ENCODE results near the gene LDLRAD3.

Gene LDLRAD3

DNA sequence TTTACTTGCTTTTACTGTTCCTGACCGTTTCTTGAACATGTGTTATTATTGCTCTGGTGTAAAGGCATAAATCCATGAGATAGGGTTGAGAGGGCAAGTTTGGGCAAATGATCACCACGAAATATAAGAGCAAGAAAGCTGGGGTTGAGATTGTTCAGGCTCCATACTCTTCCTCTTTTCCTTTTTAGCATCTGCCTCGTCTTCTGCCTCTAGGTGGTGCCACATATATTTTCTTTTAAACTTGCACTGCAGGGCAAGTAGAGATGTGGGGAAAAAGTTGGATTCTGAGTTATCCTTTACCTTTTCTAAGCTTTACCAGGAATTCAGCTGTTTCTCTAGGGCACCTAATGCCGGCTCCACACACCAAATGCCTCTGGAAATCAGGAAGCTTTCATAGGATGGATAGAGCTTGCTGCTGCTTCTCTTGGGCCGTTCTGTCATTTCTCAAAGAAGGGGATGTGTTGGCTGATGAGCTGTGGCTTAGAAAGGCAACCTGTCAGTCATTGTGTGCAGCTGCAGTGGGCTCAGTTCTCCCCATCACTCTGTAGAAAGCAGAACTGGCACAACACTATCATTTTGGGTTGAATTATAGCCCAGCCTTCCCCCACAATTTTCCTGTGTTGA lies 98.2 kb downstream of the LDLRAD3 start:
- no peak for TF ChIP-seq CREB1 (IDR thresholded peaks at IDR 0.05; ENCODE audit: low read depth)
- peak; percentile 54 for TF ChIP-seq RAD21 (IDR thresholded peaks at IDR 0.05; ENCODE audit: low read depth)

DNA sequence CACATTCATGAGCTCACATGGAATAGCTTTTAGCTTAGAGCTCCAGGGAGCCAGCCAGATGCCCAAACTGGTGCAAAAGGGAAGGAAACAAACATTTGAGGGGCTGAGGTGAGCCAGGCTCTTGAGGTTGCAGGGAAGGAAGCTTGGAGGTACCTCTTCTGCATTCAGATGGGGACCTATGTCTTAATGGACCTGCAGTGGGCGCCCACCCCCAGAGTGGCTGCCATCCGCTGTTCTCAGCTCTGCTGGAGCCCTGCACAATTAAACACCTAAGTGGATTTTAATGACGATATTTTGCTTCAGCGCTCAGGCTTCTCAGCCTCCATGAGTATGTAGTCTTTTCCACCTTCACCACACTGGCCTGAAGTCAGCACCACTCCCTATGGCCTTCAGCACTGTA lies 100.8 kb downstream of the LDLRAD3 start:
- TF ChIP-seq, protein P1, sequence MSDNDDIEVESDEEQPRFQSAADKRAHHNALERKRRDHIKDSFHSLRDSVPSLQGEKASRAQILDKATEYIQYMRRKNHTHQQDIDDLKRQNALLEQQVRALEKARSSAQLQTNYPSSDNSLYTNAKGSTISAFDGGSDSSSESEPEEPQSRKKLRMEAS (IDR thresholded peaks at IDR 0.05): no peak

DNA sequence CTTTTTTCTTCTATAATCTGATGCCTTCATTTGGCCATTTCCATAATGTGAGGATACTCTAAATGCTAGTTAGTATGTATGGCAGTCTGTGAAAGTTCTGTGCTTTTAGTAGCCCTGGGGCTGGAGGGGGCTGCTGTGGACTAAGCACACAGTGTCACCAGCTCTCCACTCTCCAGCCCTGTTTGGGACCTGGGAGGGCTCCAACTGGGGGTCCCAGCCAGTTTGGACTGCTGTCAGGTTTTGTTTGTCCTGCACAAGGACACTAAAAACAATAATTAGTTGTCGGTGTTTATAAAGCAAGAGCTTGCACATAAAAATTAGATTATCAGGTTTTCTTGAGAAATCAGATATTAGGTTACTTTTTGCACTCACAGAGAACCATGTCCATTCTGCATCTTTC lies 103.1 kb downstream of the LDLRAD3 start:
- TF ChIP-seq YY1 (IDR thresholded peaks at IDR 0.05; ENCODE audit: low read depth): no peak
- TF ChIP-seq CREB1 (IDR thresholded peaks at IDR 0.05; ENCODE audit: low read depth): no peak
- no peak for TF ChIP-seq RAD21 (IDR thresholded peaks at IDR 0.05; ENCODE audit: low read depth)
- TF ChIP-seq, protein P1 (IDR thresholded peaks at IDR 0.05): no peak
- no peak for TF ChIP-seq ZBTB7A (IDR thresholded peaks at IDR 0.05; ENCODE audit: low read depth)
- no peak for TF ChIP-seq TCF12 (IDR thresholded peaks at IDR 0.05; ENCODE audit: low read depth)
- no peak for TF ChIP-seq TEAD4 (IDR thresholded peaks at IDR 0.05)
- TF ChIP-seq, protein P2, sequence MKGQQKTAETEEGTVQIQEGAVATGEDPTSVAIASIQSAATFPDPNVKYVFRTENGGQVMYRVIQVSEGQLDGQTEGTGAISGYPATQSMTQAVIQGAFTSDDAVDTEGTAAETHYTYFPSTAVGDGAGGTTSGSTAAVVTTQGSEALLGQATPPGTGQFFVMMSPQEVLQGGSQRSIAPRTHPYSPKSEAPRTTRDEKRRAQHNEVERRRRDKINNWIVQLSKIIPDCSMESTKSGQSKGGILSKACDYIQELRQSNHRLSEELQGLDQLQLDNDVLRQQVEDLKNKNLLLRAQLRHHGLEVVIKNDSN (IDR thresholded peaks at IDR 0.05): no peak
- TF ChIP-seq NFIC (IDR thresholded peaks at IDR 0.05): no peak
- TF ChIP-seq FOXM1 (IDR thresholded peaks at IDR 0.05; ENCODE audit: borderline replicate concordance, low read depth): no peak
- no peak for TF ChIP-seq EGR1 (IDR thresholded peaks at IDR 0.05)
- no peak for TF ChIP-seq TAF1 (IDR thresholded peaks at IDR 0.05; ENCODE audit: low read depth)
- TF ChIP-seq, protein P3, sequence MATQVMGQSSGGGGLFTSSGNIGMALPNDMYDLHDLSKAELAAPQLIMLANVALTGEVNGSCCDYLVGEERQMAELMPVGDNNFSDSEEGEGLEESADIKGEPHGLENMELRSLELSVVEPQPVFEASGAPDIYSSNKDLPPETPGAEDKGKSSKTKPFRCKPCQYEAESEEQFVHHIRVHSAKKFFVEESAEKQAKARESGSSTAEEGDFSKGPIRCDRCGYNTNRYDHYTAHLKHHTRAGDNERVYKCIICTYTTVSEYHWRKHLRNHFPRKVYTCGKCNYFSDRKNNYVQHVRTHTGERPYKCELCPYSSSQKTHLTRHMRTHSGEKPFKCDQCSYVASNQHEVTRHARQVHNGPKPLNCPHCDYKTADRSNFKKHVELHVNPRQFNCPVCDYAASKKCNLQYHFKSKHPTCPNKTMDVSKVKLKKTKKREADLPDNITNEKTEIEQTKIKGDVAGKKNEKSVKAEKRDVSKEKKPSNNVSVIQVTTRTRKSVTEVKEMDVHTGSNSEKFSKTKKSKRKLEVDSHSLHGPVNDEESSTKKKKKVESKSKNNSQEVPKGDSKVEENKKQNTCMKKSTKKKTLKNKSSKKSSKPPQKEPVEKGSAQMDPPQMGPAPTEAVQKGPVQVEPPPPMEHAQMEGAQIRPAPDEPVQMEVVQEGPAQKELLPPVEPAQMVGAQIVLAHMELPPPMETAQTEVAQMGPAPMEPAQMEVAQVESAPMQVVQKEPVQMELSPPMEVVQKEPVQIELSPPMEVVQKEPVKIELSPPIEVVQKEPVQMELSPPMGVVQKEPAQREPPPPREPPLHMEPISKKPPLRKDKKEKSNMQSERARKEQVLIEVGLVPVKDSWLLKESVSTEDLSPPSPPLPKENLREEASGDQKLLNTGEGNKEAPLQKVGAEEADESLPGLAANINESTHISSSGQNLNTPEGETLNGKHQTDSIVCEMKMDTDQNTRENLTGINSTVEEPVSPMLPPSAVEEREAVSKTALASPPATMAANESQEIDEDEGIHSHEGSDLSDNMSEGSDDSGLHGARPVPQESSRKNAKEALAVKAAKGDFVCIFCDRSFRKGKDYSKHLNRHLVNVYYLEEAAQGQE (IDR thresholded peaks at IDR 0.05; ENCODE audit: low read depth): no peak
- no peak for TF ChIP-seq EP300 (IDR thresholded peaks at IDR 0.05; ENCODE audit: borderline replicate concordance)
- no peak for TF ChIP-seq CEBPB (IDR thresholded peaks at IDR 0.05)

DNA sequence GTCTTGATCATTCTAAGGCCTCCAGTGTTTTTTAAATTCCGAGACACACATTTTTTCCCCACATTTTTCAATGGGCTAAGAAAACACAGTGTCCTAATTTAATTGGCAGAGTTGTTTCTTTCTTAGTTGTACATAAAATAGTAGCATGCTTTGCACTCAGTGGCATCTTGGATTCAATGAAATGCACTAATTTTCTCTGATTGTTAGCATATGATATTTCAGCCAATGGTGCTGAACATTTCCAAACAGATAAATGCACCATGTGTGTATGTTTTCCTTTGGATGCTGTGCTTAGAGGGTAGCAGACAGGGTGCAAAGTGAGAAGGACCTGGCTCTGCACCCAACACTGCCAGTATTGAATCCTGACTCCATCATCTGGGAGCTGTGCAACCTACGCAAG lies 103.5 kb downstream of the LDLRAD3 start:
- TF ChIP-seq YY1 (IDR thresholded peaks at IDR 0.05; ENCODE audit: low read depth) (no peak), CREB1 (IDR thresholded peaks at IDR 0.05; ENCODE audit: low read depth) (no peak), EGR1 (IDR thresholded peaks at IDR 0.05) (no peak), RAD21 (IDR thresholded peaks at IDR 0.05; ENCODE audit: low read depth) (no peak), TEAD4 (IDR thresholded peaks at IDR 0.05) (no peak), TCF12 (IDR thresholded peaks at IDR 0.05; ENCODE audit: low read depth) (no peak), CEBPB (IDR thresholded peaks at IDR 0.05) (no peak), TAF1 (IDR thresholded peaks at IDR 0.05; ENCODE audit: low read depth) (no peak), FOXM1 (IDR thresholded peaks at IDR 0.05; ENCODE audit: borderline replicate concordance, low read depth) (no peak), NFIC (IDR thresholded peaks at IDR 0.05) (no peak)
- TF ChIP-seq, protein P2 (IDR thresholded peaks at IDR 0.05): no peak
- TF ChIP-seq, protein P3 (IDR thresholded peaks at IDR 0.05; ENCODE audit: low read depth): no peak
- TF ChIP-seq, protein P1 (IDR thresholded peaks at IDR 0.05): no peak

DNA sequence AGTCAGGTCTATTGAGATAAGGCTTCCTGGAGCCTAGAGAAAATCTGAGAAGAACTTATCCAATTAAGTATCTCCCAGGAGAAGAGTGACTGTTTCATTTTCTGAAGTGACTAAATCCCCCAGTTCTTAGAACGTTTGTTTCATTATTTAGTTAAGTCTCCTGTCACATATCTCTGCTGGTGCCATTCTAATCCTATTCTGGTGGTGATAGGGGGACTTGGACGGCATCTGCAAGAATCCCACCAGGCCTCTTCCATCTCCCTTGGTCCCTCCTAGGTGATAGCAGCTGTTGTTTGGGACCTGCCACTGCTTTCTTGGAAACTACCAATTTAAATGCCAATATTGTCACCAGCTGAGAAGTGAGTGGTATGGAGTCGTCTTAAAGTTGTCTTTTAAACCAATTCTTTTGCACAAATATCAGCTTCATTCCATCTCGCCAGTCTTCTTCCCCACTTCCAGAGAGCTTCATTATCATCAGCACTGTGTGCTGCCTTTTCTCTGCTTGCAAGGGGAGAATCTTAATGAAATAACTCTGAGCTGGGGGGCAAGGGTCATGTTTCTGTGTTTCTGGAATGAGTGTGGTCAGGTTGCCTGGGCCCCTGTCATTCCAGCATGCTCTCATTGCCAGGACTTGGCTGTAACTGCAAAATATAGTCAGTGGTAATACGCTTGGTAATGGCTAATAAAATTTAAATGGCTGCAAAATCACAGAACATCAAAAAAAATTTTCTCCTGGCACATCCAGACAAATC lies 104.8 kb downstream of the LDLRAD3 start:
- TF ChIP-seq EGR1 (IDR thresholded peaks at IDR 0.05) (no peak), CREB1 (IDR thresholded peaks at IDR 0.05; ENCODE audit: low read depth) (no peak)
- TF ChIP-seq, protein P3 (IDR thresholded peaks at IDR 0.05; ENCODE audit: low read depth): no peak
